EL (cell line): ENCODE measurements around the gene SLC38A8.

Experiments
- DNase-seq: peaks from one replicate; pipeline ENCODE4 v3.0.0-alpha.2; 2016

SLC38A8 gene

DNA sequence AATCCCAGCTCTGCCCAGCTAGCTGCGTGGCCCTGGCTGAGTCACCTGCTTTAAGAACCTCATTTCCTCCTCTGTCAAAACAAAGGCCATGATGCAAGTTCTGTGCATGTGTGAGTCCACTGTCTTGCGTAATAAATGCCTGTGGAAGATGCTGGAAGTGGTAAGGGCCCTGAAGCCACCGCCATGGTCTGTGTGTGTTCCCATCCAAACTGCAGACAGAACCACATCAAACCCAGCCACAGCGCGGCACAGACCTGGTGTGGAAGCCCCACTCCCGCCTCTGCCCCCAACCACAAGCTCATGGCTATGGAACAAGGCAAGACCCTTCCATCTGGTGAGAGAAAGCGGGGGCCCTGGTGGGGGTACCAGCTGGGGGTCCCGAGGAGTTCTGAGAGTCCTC is 48.5 kb downstream of the SLC38A8 start:
- peak; percentile 86 for DNase-seq

- DNase-seq, result peak; percentile 48
Observed at GRCh38 chr16:83992624-83993023, 50.0 kb downstream of the SLC38A8 start.

DNA sequence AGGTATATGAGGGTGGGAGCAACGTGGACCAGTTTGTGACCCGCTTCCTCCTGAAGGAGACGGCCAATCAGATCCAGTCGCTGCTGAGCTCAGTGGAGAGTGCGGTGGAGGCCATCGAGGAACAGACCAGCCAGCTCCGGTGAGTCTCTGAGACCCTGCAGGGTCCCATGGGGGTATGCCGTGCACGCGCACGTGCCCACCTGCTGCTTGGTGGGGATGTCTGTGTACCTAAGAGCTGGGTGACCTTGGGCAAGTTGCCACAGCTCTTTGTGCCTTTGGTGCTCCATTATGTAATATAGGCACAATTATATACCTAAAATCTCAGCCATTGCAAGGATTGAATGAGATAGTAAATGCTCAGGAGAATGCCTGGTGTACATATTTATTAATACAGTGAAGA is 52.1 kb downstream of the SLC38A8 start:
- no peak for DNase-seq

GRCh38 chr16:83989300-83989699 is 53.3 kb downstream of the SLC38A8 start:
- DNase-seq, result no peak

- no peak for DNase-seq
Observed at GRCh38 chr16:83983491-83983890, 59.1 kb downstream of the SLC38A8 start.

GRCh38 chr16:83981799-83982198 is 60.8 kb downstream of the SLC38A8 start:
- no peak for DNase-seq

- DNase-seq, result no peak
Observed at GRCh38 chr16:83980794-83981193, 61.8 kb downstream of the SLC38A8 start.

DNA sequence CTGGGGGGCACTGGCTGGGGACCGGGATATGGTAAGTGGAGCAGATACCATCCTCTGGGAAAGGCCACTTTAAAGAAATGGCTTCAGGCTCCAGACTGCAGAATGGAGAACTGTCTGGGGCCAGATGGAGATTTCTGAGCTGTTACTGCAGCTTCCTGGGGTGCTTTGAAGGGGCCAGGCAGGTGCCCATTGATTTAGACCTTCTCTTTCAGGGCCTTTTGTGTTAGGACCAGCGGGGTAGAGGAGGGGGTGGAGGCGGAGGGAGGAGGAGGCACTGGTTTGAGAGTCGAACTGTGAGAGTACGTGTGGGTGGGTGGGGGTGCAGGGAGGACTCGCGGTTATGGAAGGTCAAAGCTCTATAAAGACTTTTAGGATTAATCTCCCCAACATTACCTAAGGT is 63.2 kb downstream of the SLC38A8 start:
- no peak for DNase-seq

- no peak for DNase-seq
Observed at GRCh38 chr16:83978401-83978904, 64.1 kb downstream of the SLC38A8 start.

DNA sequence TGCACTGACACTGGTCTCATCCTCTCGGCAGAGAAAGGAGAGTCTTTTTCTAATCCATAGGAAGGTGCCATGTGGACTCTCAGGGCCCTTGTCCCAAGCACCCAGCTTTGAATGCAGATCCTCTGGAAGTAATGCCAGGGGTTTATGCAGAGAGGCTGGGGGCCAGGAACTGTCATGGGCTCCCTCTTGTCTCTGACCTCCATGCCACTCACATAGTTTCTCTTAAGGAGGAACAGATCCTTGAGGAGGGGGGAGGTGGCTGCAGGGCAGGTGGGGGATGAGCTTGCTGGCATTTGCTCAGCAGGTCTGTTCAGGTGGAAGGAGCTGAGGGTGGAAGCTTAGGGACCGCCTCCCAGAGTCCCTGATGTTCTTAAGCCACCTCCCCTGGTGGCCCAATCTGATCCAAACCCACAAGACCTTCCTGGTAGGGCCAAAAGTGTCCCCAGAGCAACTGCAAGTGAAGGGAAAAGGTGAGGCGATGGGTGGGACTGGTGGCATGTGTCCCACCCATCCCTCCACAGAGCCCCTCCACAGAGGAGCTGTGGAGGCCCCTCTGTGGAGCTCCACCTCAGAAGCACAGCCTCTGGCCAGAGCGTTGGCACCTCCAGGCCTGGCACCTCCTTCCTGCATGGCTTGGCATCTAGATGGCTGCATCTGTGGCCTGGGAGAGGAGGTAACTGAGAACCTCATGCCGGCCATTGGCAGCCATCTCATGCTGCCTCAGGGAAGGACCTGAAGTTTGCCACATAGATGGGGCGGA is 65.4 kb downstream of the SLC38A8 start:
- DNase-seq, result no peak

DNA sequence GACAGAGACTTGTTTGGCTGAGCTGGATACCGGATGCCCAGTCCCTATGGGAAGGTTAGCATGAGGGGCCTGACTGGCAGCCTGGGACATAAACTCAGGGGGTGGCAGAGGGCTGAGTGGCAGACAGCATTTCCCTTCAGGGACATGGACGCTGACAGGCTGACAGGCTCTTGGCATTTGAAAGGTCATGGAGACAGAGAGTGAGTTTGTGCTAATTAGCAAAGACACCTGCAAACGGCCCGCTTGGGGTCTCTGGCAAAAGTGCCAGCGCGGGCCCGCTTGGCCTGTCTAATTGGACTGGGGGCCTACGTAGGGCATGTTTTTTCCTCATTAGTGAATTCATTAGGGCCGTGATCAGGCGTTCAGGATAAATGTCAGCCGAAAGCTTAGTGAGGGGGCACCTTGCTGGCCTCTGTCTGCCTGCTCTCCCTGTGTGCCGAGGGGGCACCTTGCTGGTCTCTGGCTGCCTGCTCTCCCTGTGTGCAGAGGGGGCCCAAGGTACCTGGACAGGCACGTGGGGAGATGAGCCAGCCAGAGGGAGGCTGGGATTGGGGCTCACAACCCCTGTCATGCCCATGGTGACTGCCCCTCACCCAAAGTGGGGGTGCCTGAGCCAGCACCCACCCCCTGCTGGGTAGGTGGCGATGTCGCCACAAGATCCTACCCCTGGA is 66.9 kb downstream of the SLC38A8 start:
- DNase-seq, result no peak

- DNase-seq, result no peak
Observed at GRCh38 chr16:83974475-83974874, 68.1 kb downstream of the SLC38A8 start.

DNA sequence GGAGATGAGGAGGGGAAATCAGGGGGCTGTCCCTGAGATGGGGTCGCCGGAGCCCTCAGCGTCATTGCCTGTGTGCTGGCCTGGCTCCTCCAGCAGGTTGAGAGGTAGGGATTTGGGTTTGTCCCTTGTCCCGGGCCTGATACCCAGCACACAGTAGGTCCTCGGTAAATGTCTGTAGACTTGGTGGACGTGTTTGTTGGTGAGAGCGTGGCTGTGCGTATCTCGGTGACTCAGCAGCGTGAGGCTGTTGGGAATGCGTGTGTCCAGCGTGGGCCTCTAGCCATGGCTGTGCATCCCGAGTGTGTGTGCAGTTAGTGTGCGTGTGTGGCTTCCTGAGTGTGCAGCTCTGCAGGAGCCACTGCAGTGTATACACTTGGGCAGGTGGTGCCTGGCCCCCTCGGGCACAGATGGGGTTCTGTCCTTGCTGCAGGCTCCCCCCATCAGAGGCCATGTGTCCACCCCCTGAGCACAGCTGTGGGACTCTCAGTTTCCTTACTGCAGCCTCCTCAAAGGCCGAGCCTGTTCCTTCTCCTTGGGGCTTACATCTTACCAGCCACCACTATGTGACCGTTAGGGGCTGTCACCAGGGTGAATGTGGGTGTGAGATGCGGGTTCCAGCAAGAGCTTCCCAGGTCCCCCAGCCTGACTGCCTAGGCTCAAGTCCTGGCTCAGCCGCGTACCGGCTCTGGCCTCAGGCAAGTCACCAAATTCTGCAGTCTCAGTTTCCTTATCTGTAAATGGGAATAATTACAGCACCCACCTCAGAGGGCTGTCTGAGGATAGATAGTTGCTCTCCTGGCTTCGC is 68.8 kb downstream of the SLC38A8 start:
- DNase-seq, result no peak

DNA sequence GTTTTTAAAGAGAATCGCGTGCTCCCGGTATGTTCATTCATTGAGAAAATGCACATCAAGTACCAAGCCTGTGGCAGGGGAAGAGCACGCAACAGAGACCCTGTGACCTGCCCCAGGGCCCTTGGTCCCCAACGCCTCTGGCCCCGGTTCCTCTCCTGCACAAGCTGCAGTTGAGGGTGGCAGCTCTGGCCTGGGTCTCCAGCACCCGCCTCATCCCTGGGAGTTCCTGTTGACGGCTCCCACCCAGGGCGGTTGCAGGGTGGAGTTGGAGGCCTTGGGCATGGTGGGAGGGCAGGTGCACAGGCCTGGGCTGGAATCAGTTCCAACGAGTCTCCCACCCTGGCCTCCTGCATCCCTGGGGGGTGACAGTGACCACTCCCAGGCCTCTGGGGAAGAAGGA is 69.5 kb downstream of the SLC38A8 start:
- DNase-seq, result no peak

GRCh38 chr16:83972256-83973008 is 70.2 kb downstream of the SLC38A8 start:
- DNase-seq, result no peak

- DNase-seq, result no peak
Observed at GRCh38 chr16:83971165-83972130, 71.1 kb downstream of the SLC38A8 start.

GRCh38 chr16:83970430-83970815 is 72.2 kb downstream of the SLC38A8 start:
- DNase-seq, result no peak

GRCh38 chr16:83969771-83970429 is 72.7 kb downstream of the SLC38A8 start:
- no peak for DNase-seq

GRCh38 chr16:83968891-83969649 is 73.5 kb downstream of the SLC38A8 start:
- no peak for DNase-seq

- no peak for DNase-seq
Observed at GRCh38 chr16:83968306-83968851, 74.2 kb downstream of the SLC38A8 start.
